ENCODE data around the gene CILP.

Gene CILP

GRCh38 chr15:65233696-65234095 lies 22.4 kb upstream of the CILP start:
- TF ChIP-seq TAF1 (IDR thresholded peaks at IDR 0.05; ENCODE audit: borderline replicate concordance, insufficient read depth, low read length) (no peak), REST (IDR thresholded peaks at IDR 0.05; ENCODE audit: insufficient read depth in 1 of 2, low read depth in 2 of 2, low read length in 2 of 2) (no peak), FOXP2 (optimal IDR thresholded peaks at IDR 0.05; ENCODE audit: borderline replicate concordance, extremely low read depth, extremely low read length, insufficient read depth) (no peak), SIN3A (IDR thresholded peaks at IDR 0.05; ENCODE audit: borderline replicate concordance, insufficient read depth, low read length) (no peak), POLR2AphosphoS5 (IDR thresholded peaks at IDR 0.05; ENCODE audit: low read depth, low read length) (no peak)

- TF ChIP-seq REST (IDR thresholded peaks at IDR 0.05; ENCODE audit: insufficient read depth in 1 of 2, low read depth in 2 of 2, low read length in 2 of 2) (no peak), TAF1 (IDR thresholded peaks at IDR 0.05; ENCODE audit: borderline replicate concordance, insufficient read depth, low read length) (no peak), POLR2AphosphoS5 (IDR thresholded peaks at IDR 0.05; ENCODE audit: low read depth, low read length) (no peak)
Observed at GRCh38 chr15:65232520-65232919, 21.2 kb upstream of the CILP start.

GRCh38 chr15:65231306-65231705 lies 20.0 kb upstream of the CILP start:
- TF ChIP-seq REST (IDR thresholded peaks at IDR 0.05; ENCODE audit: insufficient read depth in 1 of 2, low read depth in 2 of 2, low read length in 2 of 2): no peak
- no peak for TF ChIP-seq POLR2AphosphoS5 (IDR thresholded peaks at IDR 0.05; ENCODE audit: low read depth, low read length)
- TF ChIP-seq TAF1 (IDR thresholded peaks at IDR 0.05; ENCODE audit: borderline replicate concordance, insufficient read depth, low read length): no peak
- no peak for TF ChIP-seq FOXP2 (optimal IDR thresholded peaks at IDR 0.05; ENCODE audit: borderline replicate concordance, extremely low read depth, extremely low read length, insufficient read depth)
- no peak for TF ChIP-seq SIN3A (IDR thresholded peaks at IDR 0.05; ENCODE audit: borderline replicate concordance, insufficient read depth, low read length)

- TF ChIP-seq POLR2AphosphoS5 (IDR thresholded peaks at IDR 0.05; ENCODE audit: low read depth, low read length): no peak
- no peak for TF ChIP-seq REST (IDR thresholded peaks at IDR 0.05; ENCODE audit: insufficient read depth in 1 of 2, low read depth in 2 of 2, low read length in 2 of 2)
- no peak for TF ChIP-seq FOXP2 (optimal IDR thresholded peaks at IDR 0.05; ENCODE audit: borderline replicate concordance, extremely low read depth, extremely low read length, insufficient read depth)
- TF ChIP-seq TAF1 (IDR thresholded peaks at IDR 0.05; ENCODE audit: borderline replicate concordance, insufficient read depth, low read length): no peak
- TF ChIP-seq SIN3A (IDR thresholded peaks at IDR 0.05; ENCODE audit: borderline replicate concordance, insufficient read depth, low read length): no peak
Observed at GRCh38 chr15:65226221-65226620, 14.9 kb upstream of the CILP start.

GRCh38 chr15:65223996-65224395 lies 12.7 kb upstream of the CILP start:
- TF ChIP-seq POLR2AphosphoS5 (IDR thresholded peaks at IDR 0.05; ENCODE audit: low read depth, low read length): no peak
- TF ChIP-seq SIN3A (IDR thresholded peaks at IDR 0.05; ENCODE audit: borderline replicate concordance, insufficient read depth, low read length): no peak
- no peak for TF ChIP-seq TAF1 (IDR thresholded peaks at IDR 0.05; ENCODE audit: borderline replicate concordance, insufficient read depth, low read length)
- TF ChIP-seq FOXP2 (optimal IDR thresholded peaks at IDR 0.05; ENCODE audit: borderline replicate concordance, extremely low read depth, extremely low read length, insufficient read depth): no peak
- no peak for TF ChIP-seq REST (IDR thresholded peaks at IDR 0.05; ENCODE audit: insufficient read depth in 1 of 2, low read depth in 2 of 2, low read length in 2 of 2)
